ENCODE results near the gene PRRG2. TPM values are rescaled to one million over a fixed set of nuclear protein-coding genes. Genes with fewer than 3 reads are reported as not detected.

Gene PRRG2
- total RNA-seq, 5 donors from 2014 or later (not counting 1 experiment from before 2014, with no cell fraction given) = 0.37 to 1.7 (median 1.2) TPM

GRCh38 chr19:49570138-49570856, 10.8 kb upstream of the PRRG2 start:
- POLR2A ChIA-PET = interaction anchor here (0.6 kb wide), 2 partner anchors 12 to 348 kb away, joined by 4 read pairs; no protein-coding TSS in a partner anchor
- ATAC-seq (replicated peaks in 1 of 4) = peak; percentile 10 to 46 (median 22)
- CTCF ChIA-PET = interaction anchor here (0.6 to 3.4 kb wide), 25 partner anchors 9 to 292 kb away, joined by 3 to 40 read pairs (median 4); partner anchors contain the start of genes FLT3LG (in 1 of the 2), NOSIP (in 1 of the 2), PRRG2 (in 1 of the 2) and RCN3 (in 1 of the 2)
- no peaks in the 10 kb centered on the region for H3K9me3 ChIP-seq
- H3K27me3 ChIP-seq (replicated peaks in 1 of 2; ENCODE audit: control insufficient read depth in 2 of 2, extremely low read depth in 1 of 2, insufficient read depth in 2 of 2, low read length in 1 of 2) = no peaks in the 10 kb centered on the region
- H3K4me3 ChIP-seq (ENCODE audit: control insufficient read depth in 1 of 2, extremely low read depth in 1 of 2, low read length in 1 of 2) = no peak overlapping the region
- H3K4me1 ChIP-seq (ENCODE audit: control insufficient read depth in 1 of 2, extremely low read depth in 1 of 2, insufficient read depth in 2 of 2, low read length in 2 of 2) = peaks cover 36 to 67% of the 10 kb centered on the region in 2 experiments
- peak overlapping the region; percentile 79 for H3K27ac ChIP-seq (ENCODE audit: low read length)
- no peaks in the 10 kb centered on the region for H3K9me3 Mint-ChIP-seq
- peak overlapping the region in 1 of 3 donors; percentile 77 for H3K4me3 Mint-ChIP-seq
- DNase-seq = peak in 32 of 35 experiments; percentile 51 to 95 (median 72)
- H3K27ac Mint-ChIP-seq = peak overlapping the region; percentile 87
- peaks cover 3 to 16% of the 10 kb centered on the region in 2 donors for H3K36me3 ChIP-seq (ENCODE audit: control insufficient read depth in 2 of 2, extremely low read depth in 1 of 2, insufficient read depth in 1 of 2, low read length in 1 of 2)
- peaks cover 60 to 66% (median 60%) of the 10 kb centered on the region in 3 donors for H3K4me1 Mint-ChIP-seq
- H3K36me3 Mint-ChIP-seq = peaks cover 8% of the 10 kb centered on the region
- WGBS (ENCODE audit: insufficient coverage) = 40% methylated on average over 8 of the region's 14 CpGs
- no peaks in the 10 kb centered on the region for H3K27me3 Mint-ChIP-seq

- POLR2A ChIA-PET = interaction anchor here (0.6 to 1.0 kb wide), 3 partner anchors 13 to 349 kb away, joined by 3 to 4 read pairs (median 4); no protein-coding TSS in a partner anchor
- H3K4me1 Mint-ChIP-seq = peaks cover 51 to 58% (median 53%) of the 10 kb centered on the region in 3 donors
These were observed 10.0 kb upstream of the PRRG2 start for GRCh38 chr19:49570997-49571676.

GRCh38 chr19:49573009-49573408, 8.1 kb upstream of the PRRG2 start:
- H3K27ac ChIP-seq (ENCODE audit: low read length) = no peak overlapping the region
- peaks cover 20 to 46% of the 10 kb centered on the region in 2 experiments for H3K4me1 ChIP-seq (ENCODE audit: control insufficient read depth in 1 of 2, extremely low read depth in 1 of 2, insufficient read depth in 2 of 2, low read length in 2 of 2)
- H3K27me3 Mint-ChIP-seq = no peaks in the 10 kb centered on the region
- no peak for DNase-seq
- no peaks in the 10 kb centered on the region for H3K27me3 ChIP-seq (replicated peaks in 1 of 2; ENCODE audit: control insufficient read depth in 2 of 2, extremely low read depth in 1 of 2, insufficient read depth in 2 of 2, low read length in 1 of 2)
- H3K4me1 Mint-ChIP-seq = peaks cover 48 to 51% (median 50%) of the 10 kb centered on the region in 3 donors
- peaks cover 8% of the 10 kb centered on the region for H3K36me3 Mint-ChIP-seq
- POLR2A ChIA-PET = no interaction called here
- H3K27ac Mint-ChIP-seq = peak overlapping the region; percentile 52 to 55
- ATAC-seq (replicated peaks in 1 of 4) = no peak
- WGBS (ENCODE audit: insufficient coverage) = 100% methylated on average over 4 of the region's 7 CpGs
- CTCF ChIA-PET = interaction anchor here (0.5 to 1.7 kb wide), 5 partner anchors 13 to 102 kb away, joined by 4 to 7 read pairs (median 5); no protein-coding TSS in a partner anchor
- H3K9me3 Mint-ChIP-seq = no peaks in the 10 kb centered on the region
- H3K9me3 ChIP-seq = no peaks in the 10 kb centered on the region
- H3K36me3 ChIP-seq (ENCODE audit: control insufficient read depth in 2 of 2, extremely low read depth in 1 of 2, insufficient read depth in 1 of 2, low read length in 1 of 2) = peaks cover 6 to 29% of the 10 kb centered on the region in 2 donors
- H3K4me3 Mint-ChIP-seq = no peak overlapping the region
- H3K4me3 ChIP-seq (ENCODE audit: control insufficient read depth in 1 of 2, extremely low read depth in 1 of 2, low read length in 1 of 2) = no peak overlapping the region

More at GRCh38 chr19:49570997-49571676, 10.0 kb upstream of the PRRG2 start:
- no peaks in the 10 kb centered on the region for H3K9me3 ChIP-seq
- H3K4me3 ChIP-seq (ENCODE audit: control insufficient read depth in 1 of 2, extremely low read depth in 1 of 2, low read length in 1 of 2) = peak overlapping the region in 1 of 2 donors; percentile 44
- ATAC-seq (replicated peaks in 1 of 4) (peak in 2 of 4 experiments; percentile 11 to 15), DNase-seq (peak in 15 of 35 experiments; percentile 30 to 71 (median 48))
- 55% methylated on average over 6 of the region's 11 CpGs for WGBS (ENCODE audit: insufficient coverage)
- H3K27ac ChIP-seq (ENCODE audit: low read length) = peak overlapping the region; percentile 16
- H3K27me3 Mint-ChIP-seq = no peaks in the 10 kb centered on the region
- H3K9me3 Mint-ChIP-seq = no peaks in the 10 kb centered on the region
- peaks cover 8% of the 10 kb centered on the region for H3K36me3 Mint-ChIP-seq
- CTCF ChIA-PET = interaction anchor here (0.6 to 3.4 kb wide), 12 partner anchors 10 to 345 kb away, joined by 3 to 40 read pairs (median 6); partner anchors contain the start of gene FLT3LG (in 1 of the 2)
- peaks cover 29 to 58% of the 10 kb centered on the region in 2 experiments for H3K4me1 ChIP-seq (ENCODE audit: control insufficient read depth in 1 of 2, extremely low read depth in 1 of 2, insufficient read depth in 2 of 2, low read length in 2 of 2)
- no peaks in the 10 kb centered on the region for H3K27me3 ChIP-seq (replicated peaks in 1 of 2; ENCODE audit: control insufficient read depth in 2 of 2, extremely low read depth in 1 of 2, insufficient read depth in 2 of 2, low read length in 1 of 2)
- H3K36me3 ChIP-seq (ENCODE audit: control insufficient read depth in 2 of 2, extremely low read depth in 1 of 2, insufficient read depth in 1 of 2, low read length in 1 of 2) = peaks cover 6 to 21% of the 10 kb centered on the region in 2 donors
- peak overlapping the region; percentile 79 to 83 for H3K27ac Mint-ChIP-seq
- peak overlapping the region in 1 of 3 donors; percentile 49 for H3K4me3 Mint-ChIP-seq

GRCh38 chr19:49573425-49573824, 7.7 kb upstream of the PRRG2 start:
- Mint-ChIP-seq H3K27ac (peak overlapping the region; percentile 52 to 55), H3K4me3 (no peak overlapping the region), H3K4me1 (peaks cover 48 to 49% (median 49%) of the 10 kb centered on the region in 3 donors), H3K9me3 (no peaks in the 10 kb centered on the region), H3K36me3 (peaks cover 8% of the 10 kb centered on the region), H3K27me3 (no peaks in the 10 kb centered on the region)
- no CpG with 5 or more reads among the region's 3 CpGs for WGBS (ENCODE audit: insufficient coverage)
- ChIA-PET CTCF (interaction anchor here (0.5 to 1.7 kb wide), 3 partner anchors 27 to 102 kb away, joined by 4 to 5 read pairs (median 5); no protein-coding TSS in a partner anchor), POLR2A (no interaction called here)
- DNase-seq (no peak), ATAC-seq (replicated peaks in 1 of 4) (no peak)
- Histone ChIP-seq H3K4me3 (ENCODE audit: control insufficient read depth in 1 of 2, extremely low read depth in 1 of 2, low read length in 1 of 2) (no peak overlapping the region), H3K36me3 (ENCODE audit: control insufficient read depth in 2 of 2, extremely low read depth in 1 of 2, insufficient read depth in 1 of 2, low read length in 1 of 2) (peaks cover 6 to 29% of the 10 kb centered on the region in 2 donors), H3K27me3 (replicated peaks in 1 of 2; ENCODE audit: control insufficient read depth in 2 of 2, extremely low read depth in 1 of 2, insufficient read depth in 2 of 2, low read length in 1 of 2) (no peaks in the 10 kb centered on the region), H3K9me3 (no peaks in the 10 kb centered on the region), H3K27ac (ENCODE audit: low read length) (no peak overlapping the region), H3K4me1 (ENCODE audit: control insufficient read depth in 1 of 2, extremely low read depth in 1 of 2, insufficient read depth in 2 of 2, low read length in 2 of 2) (peaks cover 19 to 44% of the 10 kb centered on the region in 2 experiments)

- Histone ChIP-seq H3K4me1 (ENCODE audit: control insufficient read depth in 1 of 2, extremely low read depth in 1 of 2, insufficient read depth in 2 of 2, low read length in 2 of 2) (peaks cover 22 to 36% of the 10 kb centered on the region in 2 experiments), H3K9me3 (no peaks in the 10 kb centered on the region), H3K4me3 (ENCODE audit: control insufficient read depth in 1 of 2, extremely low read depth in 1 of 2, low read length in 1 of 2) (no peak overlapping the region), H3K36me3 (ENCODE audit: control insufficient read depth in 2 of 2, extremely low read depth in 1 of 2, insufficient read depth in 1 of 2, low read length in 1 of 2) (peaks cover 6 to 29% of the 10 kb centered on the region in 2 donors), H3K27ac (ENCODE audit: low read length) (no peak overlapping the region), H3K27me3 (replicated peaks in 1 of 2; ENCODE audit: control insufficient read depth in 2 of 2, extremely low read depth in 1 of 2, insufficient read depth in 2 of 2, low read length in 1 of 2) (no peaks in the 10 kb centered on the region)
- H3K9me3 Mint-ChIP-seq = no peaks in the 10 kb centered on the region
- ATAC-seq (replicated peaks in 1 of 4) = no peak
- DNase-seq = no peak
- H3K27me3 Mint-ChIP-seq = no peaks in the 10 kb centered on the region
- no peak overlapping the region for H3K4me3 Mint-ChIP-seq
- WGBS (ENCODE audit: insufficient coverage) = no CpG with 5 or more reads among the region's 2 CpGs
- H3K4me1 Mint-ChIP-seq = peaks cover 50 to 51% (median 50%) of the 10 kb centered on the region in 3 donors
- POLR2A ChIA-PET = no interaction called here
- CTCF ChIA-PET = interaction anchor here (0.5 to 1.3 kb wide), 4 partner anchors 27 to 104 kb away, joined by 3 to 5 read pairs (median 4); no protein-coding TSS in a partner anchor
- H3K36me3 Mint-ChIP-seq = peaks cover 8% of the 10 kb centered on the region
- peak overlapping the region; percentile 34 to 40 for H3K27ac Mint-ChIP-seq
These were observed 6.8 kb upstream of the PRRG2 start for GRCh38 chr19:49574206-49574755.
